Activated CD8-positive, alpha-beta T cell treated with anti-CD3 and anti-CD28 coated beads for 36 hours (primary cell): ENCODE measurements around the gene SNX10. TPM values are rescaled to one million over a fixed set of nuclear protein-coding genes. Genes with fewer than 3 reads are reported as not detected.

Experiments
- ATAC-seq: fragments of 200-7000 bp; cut with Tn5 transposase; one replicate; pipeline ENCODE4 v1.10.0; 2021; ENCODE audit warnings: mild to moderate bottlenecking, moderate library complexity
- CTCF ChIA-PET: fragments of 350-600 bp; sonication (Branson Sonifier 250); formaldehyde crosslinking; loops from one replicate; lab custom pipeline; 2021; ENCODE audit warnings: antibody characterized with exemption; lab: Charles Lee
- POLR2A ChIA-PET: fragments of 350-600 bp; sonication (Branson Sonifier 250); formaldehyde crosslinking; loops from one replicate; lab custom pipeline; 2021; ENCODE audit warnings: antibody characterized with exemption; lab: Charles Lee
- DNase-seq: peaks from one replicate; pipeline ENCODE4 v3.0.0-alpha.2; 2020
- H3K27ac Mint-ChIP-seq: one replicate; pipeline ENCODE4 v1.8.0; 2021; ENCODE audit warnings: mild to moderate bottlenecking, mixed read lengths
- H3K27me3 Mint-ChIP-seq: one replicate; pipeline ENCODE4 v1.8.0; 2021; ENCODE audit warnings: mixed read lengths
- H3K36me3 Mint-ChIP-seq: one replicate; pipeline ENCODE4 v1.8.0; 2021; ENCODE audit warnings: low read depth, mixed read lengths
- H3K4me1 Mint-ChIP-seq: one replicate; pipeline ENCODE4 v1.8.0; 2021; ENCODE audit warnings: low read depth, mixed read lengths
- H3K4me3 Mint-ChIP-seq: one replicate; pipeline ENCODE4 v1.8.0; 2021; ENCODE audit warnings: mild to moderate bottlenecking, moderate library complexity, mixed read lengths
- H3K9me3 Mint-ChIP-seq: one replicate; pipeline ENCODE4 v1.8.0; 2021; ENCODE audit warnings: mixed read lengths
- CTCF ChIP-seq: fragments of 200-600 bp; IDR thresholded peaks from one replicate; pipeline ENCODE4 v1.8.0; 2022; ENCODE audit warnings: antibody characterized with exemption, mild to moderate bottlenecking
- intact Hi-C: fragments of 100-400 bp; cut with micrococcal nuclease; formaldehyde crosslinking; loops from one replicate; pipeline ENCODE4 v1.10.0; 2022
- total RNA-seq, 2 experiments: library from RNA; stranded (reverse); gene quantifications; one replicate each; pipeline ENCODE4 v1.2.3, GENCODE V29; 2021

SNX10 gene
- total RNA-seq, 2 experiments from 2014 or later = 47.8 to 51.1 TPM

- no peak overlapping the region for H3K4me3 Mint-ChIP-seq
- intact Hi-C loops = no loop called here
- no peak for ATAC-seq
- H3K9me3 Mint-ChIP-seq = no peaks in the 10 kb centered on the region
- ChIA-PET CTCF (interaction anchor here (0.6 kb wide), 1 partner anchor 243 kb away, joined by 3 read pairs; no protein-coding TSS in a partner anchor), POLR2A (no interaction called here)
- H3K36me3 Mint-ChIP-seq = no peaks in the 10 kb centered on the region
- no peak overlapping the region for H3K27ac Mint-ChIP-seq
- no peak for TF ChIP-seq CTCF
- DNase-seq = no peak
- H3K4me1 Mint-ChIP-seq = no peaks in the 10 kb centered on the region
- H3K27me3 Mint-ChIP-seq = peaks cover 11% of the 10 kb centered on the region
Observed at GRCh38 chr7:26423436-26423835, 131.8 kb downstream of the SNX10 start.

Other genes starting within 250 kb of the SNX10 start
- 10 to 100 TPM; 21.5 to 22.6 TPM for gene NFE2L3, start 139.7 kb upstream of the SNX10 start, total RNA-seq
- 100 to 1,000 TPM; 871 to 893 TPM for gene HNRNPA2B1, start 91.1 kb upstream of the SNX10 start, total RNA-seq
- 100 to 1,000 TPM; 313 to 320 TPM for gene CBX3, start 90.1 kb upstream of the SNX10 start, total RNA-seq